ENCODE measurements around the gene RBMX2. TPM values are rescaled to one million over a fixed set of nuclear protein-coding genes. Genes with fewer than 3 reads are reported as not detected.
"Not testable (repeated sequence)": the region's sequence is repeated elsewhere in the genome, so short reads cannot be mapped to it uniquely, and the experiment has no call there.

Gene RBMX2
- total RNA-seq, 2 donors from 2014 or later, result 5.4 to 15.8 TPM

GRCh38 chrX:130419263-130419662 is 17.5 kb downstream of the RBMX2 start:
- no peak for TF ChIP-seq CTCF (IDR thresholded peaks at IDR 0.05)
- Histone ChIP-seq H3K9me3 (no peaks in the 10 kb centered on the region), H3K27me3 (replicated peaks; ENCODE audit: insufficient read depth) (no peaks in the 10 kb centered on the region), H3K4me3 (no peak overlapping the region), H3K4me1 (ENCODE audit: control insufficient read depth in 1 of 2, low read depth in 2 of 2) (no peaks in the 10 kb centered on the region), H3K36me3 (no peaks in the 10 kb centered on the region), H3K27ac (no peak overlapping the region)
- DNase-seq (ENCODE audit: low spot score) (no peak), ATAC-seq (ENCODE audit: insufficient number of reproducible peaks, low FRiP score, low read depth) (no peak)

GRCh38 chrX:130426531-130426930 is 24.7 kb downstream of the RBMX2 start:
- ATAC-seq (ENCODE audit: insufficient number of reproducible peaks, low FRiP score, low read depth) (no peak), DNase-seq (ENCODE audit: low spot score) (no peak)
- H3K4me3 ChIP-seq, result no peak overlapping the region
- no peaks in the 10 kb centered on the region for H3K9me3 ChIP-seq
- no peaks in the 10 kb centered on the region for H3K4me1 ChIP-seq (ENCODE audit: control insufficient read depth in 1 of 2, low read depth in 2 of 2)
- H3K36me3 ChIP-seq, result no peaks in the 10 kb centered on the region
- TF ChIP-seq CTCF (IDR thresholded peaks at IDR 0.05), result no peak
- H3K27me3 ChIP-seq (replicated peaks; ENCODE audit: insufficient read depth), result no peaks in the 10 kb centered on the region
- H3K27ac ChIP-seq, result no peak overlapping the region

GRCh38 chrX:130429236-130429635 is 27.4 kb downstream of the RBMX2 start:
- H3K4me3 ChIP-seq; H3K4me1 ChIP-seq (ENCODE audit: control insufficient read depth in 1 of 2, low read depth in 2 of 2); H3K9me3 ChIP-seq; H3K27me3 ChIP-seq (replicated peaks; ENCODE audit: insufficient read depth); DNase-seq (ENCODE audit: low spot score); H3K27ac ChIP-seq; H3K36me3 ChIP-seq; ATAC-seq (ENCODE audit: insufficient number of reproducible peaks, low FRiP score, low read depth): not testable (repeated sequence)

GRCh38 chrX:130435937-130436336 is 34.1 kb downstream of the RBMX2 start:
- no peak overlapping the region for H3K4me3 ChIP-seq
- H3K36me3 ChIP-seq, result no peaks in the 10 kb centered on the region
- H3K27me3 ChIP-seq (replicated peaks; ENCODE audit: insufficient read depth), result no peaks in the 10 kb centered on the region
- TF ChIP-seq CTCF (IDR thresholded peaks at IDR 0.05), result no peak
- H3K4me1 ChIP-seq (ENCODE audit: control insufficient read depth in 1 of 2, low read depth in 2 of 2), result no peaks in the 10 kb centered on the region
- ATAC-seq (ENCODE audit: insufficient number of reproducible peaks, low FRiP score, low read depth) (no peak), DNase-seq (ENCODE audit: low spot score) (no peak)
- no peaks in the 10 kb centered on the region for H3K9me3 ChIP-seq
- H3K27ac ChIP-seq, result no peak overlapping the region

DNA sequence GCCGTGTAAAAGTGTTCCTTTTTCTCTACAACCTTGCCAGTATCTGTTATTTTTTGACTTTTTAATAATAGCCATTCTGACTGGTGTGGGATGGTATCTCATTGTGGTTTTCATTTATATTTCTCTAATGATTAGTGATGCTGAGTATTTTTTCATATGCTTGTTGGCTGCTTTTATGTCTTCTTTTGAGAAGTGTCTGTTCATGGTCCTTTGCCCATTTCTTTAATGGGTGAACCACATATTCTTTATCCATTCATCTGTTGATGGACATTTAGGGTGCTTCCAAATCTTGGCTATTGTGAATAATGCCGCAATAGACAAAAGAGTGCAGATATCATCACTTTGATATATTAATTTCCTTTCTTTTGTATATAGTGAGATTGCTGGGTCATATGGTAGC is 36.2 kb downstream of the RBMX2 start:
- not testable (repeated sequence) for H3K4me1 ChIP-seq (ENCODE audit: control insufficient read depth in 1 of 2, low read depth in 2 of 2); DNase-seq (ENCODE audit: low spot score); H3K9me3 ChIP-seq; H3K27me3 ChIP-seq (replicated peaks; ENCODE audit: insufficient read depth); H3K36me3 ChIP-seq; H3K4me3 ChIP-seq; ATAC-seq (ENCODE audit: insufficient number of reproducible peaks, low FRiP score, low read depth); H3K27ac ChIP-seq

DNA sequence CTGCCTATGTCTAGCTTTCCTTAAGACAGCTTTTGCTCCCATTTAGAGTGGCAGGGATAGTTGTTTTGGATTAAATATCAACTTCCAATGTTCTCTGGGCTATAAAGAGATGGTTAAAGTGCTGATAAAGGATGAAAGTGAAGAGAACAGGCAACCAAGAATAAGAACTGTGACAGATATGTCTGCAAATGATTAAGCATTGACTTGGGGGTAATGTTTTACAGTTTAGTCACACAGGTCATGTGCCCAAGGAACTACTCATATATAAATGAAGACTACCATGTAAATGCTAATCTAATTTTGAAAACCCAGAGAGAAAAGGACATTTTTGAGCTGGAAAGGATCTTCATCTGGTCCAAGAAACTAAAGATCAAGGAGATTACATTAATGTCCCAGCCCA is 42.1 kb downstream of the RBMX2 start:
- ATAC-seq (ENCODE audit: insufficient number of reproducible peaks, low FRiP score, low read depth) (no peak), DNase-seq (ENCODE audit: low spot score) (no peak)
- no peaks in the 10 kb centered on the region for H3K4me1 ChIP-seq (ENCODE audit: control insufficient read depth in 1 of 2, low read depth in 2 of 2)
- H3K27me3 ChIP-seq (replicated peaks; ENCODE audit: insufficient read depth), result no peaks in the 10 kb centered on the region
- TF ChIP-seq CTCF (IDR thresholded peaks at IDR 0.05), result no peak
- no peak overlapping the region for H3K4me3 ChIP-seq
- no peaks in the 10 kb centered on the region for H3K9me3 ChIP-seq
- no peak overlapping the region for H3K27ac ChIP-seq
- H3K36me3 ChIP-seq, result no peaks in the 10 kb centered on the region
